ENCODE measurements around the gene GLB1L.

GLB1L gene

DNA sequence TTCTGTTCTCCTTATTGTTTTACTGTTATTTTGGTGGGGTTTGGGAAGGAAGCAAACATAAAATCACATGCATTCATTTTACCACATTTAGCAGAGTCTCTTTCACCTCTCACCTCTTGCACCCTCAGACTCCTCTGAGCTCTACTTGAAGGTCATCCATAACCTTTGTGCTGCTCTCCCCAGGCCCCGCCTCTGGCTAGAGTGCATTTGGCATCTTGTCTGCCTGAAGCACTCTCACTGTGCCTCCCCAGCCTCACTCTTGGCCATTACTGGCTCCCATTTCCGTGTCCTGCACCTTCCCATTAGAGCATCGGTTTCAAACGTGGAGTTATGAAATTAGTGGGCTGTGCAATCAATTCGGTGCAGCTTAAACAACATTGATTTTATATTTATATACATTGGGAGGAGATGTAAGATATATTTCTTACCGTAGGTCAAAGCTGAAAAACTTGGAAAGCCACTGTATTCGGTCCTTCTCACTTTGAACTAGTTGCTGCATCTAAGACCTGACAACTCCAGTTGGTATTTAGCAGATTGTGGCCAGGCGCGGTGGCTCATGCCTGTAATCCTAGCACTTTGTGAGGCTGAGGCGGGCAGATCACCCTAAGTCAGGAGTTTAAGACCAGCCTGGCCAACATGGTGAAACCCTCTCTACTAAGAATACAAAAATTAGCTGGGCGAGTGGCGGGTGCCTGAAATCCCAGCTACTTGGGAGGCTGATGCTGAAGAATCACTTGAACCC, 45.6 kb downstream of the GLB1L start:
- no peak for TF ChIP-seq CTCF (conservative IDR thresholded peaks at IDR 0.05; ENCODE audit: low read depth)
- no peak overlapping the region for H3K27ac ChIP-seq
- ChIA-PET CTCF (interaction anchor here (0.7 to 1.4 kb wide), 2 partner anchors 35 to 141 kb away, joined by 3 read pairs; no protein-coding TSS in a partner anchor), POLR2A (ENCODE audit: low non-redundant PET) (no interaction called here)
- no peak for DNase-seq (ENCODE audit: low spot score)

DNA sequence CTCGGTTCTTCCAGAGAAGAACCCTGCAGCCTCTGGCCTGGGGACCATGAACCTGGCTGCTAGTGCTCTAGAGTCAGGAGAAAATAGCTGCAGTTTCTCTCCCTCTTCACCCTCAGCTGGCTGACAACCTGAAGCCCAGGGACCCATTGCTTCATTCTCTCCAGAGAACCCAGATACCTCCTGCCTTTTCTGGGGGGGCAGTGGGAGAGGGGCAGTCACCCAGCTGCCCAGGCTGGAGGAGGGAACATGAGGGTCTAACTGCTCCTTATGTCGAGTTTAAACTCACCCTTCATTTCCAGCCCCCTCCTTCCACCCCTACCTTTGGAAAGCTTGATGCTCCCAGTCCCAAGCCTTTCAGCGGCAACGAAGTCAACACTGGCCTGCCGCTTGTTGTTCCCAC, 46.3 kb downstream of the GLB1L start:
- no peak for DNase-seq (ENCODE audit: low spot score)
- POLR2A ChIA-PET (ENCODE audit: low non-redundant PET), result no interaction called here
- CTCF ChIA-PET, result interaction anchor here (0.6 to 1.4 kb wide), 3 partner anchors 35 to 342 kb away, joined by 3 to 4 read pairs (median 3); no protein-coding TSS in a partner anchor
- no peak overlapping the region for H3K27ac ChIP-seq
- TF ChIP-seq CTCF (conservative IDR thresholded peaks at IDR 0.05; ENCODE audit: low read depth), result no peak

DNA sequence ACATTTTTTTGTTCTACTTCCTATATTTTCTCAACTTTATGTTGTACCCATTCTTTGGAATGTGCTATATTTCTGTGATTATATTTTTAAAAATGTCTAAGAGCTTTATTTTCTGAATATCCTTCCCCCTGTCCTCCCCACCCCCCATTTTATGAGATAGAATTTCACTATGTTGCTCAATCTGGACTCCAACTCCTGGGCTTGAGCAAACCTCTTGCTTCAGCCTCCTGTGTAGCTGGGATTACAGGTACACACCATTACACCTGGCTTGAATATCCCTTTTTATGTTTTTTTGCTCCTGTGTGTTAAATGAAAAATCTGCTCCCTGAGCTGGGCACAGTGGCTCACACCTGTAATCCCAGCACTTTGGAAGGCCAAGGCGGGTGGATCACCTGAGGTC, 47.9 kb downstream of the GLB1L start:
- POLR2A ChIA-PET (ENCODE audit: low non-redundant PET), result interaction anchor here (0.7 kb wide), 1 partner anchor 28 kb away, joined by 5 read pairs; no protein-coding TSS in a partner anchor
- CTCF ChIA-PET, result interaction anchor here (0.9 kb wide), 1 partner anchor 12 kb away, joined by 5 read pairs; no protein-coding TSS in a partner anchor
- DNase-seq (ENCODE audit: low spot score), result no peak
- TF ChIP-seq CTCF (conservative IDR thresholded peaks at IDR 0.05; ENCODE audit: low read depth), result no peak
- no peak overlapping the region for H3K27ac ChIP-seq

DNA sequence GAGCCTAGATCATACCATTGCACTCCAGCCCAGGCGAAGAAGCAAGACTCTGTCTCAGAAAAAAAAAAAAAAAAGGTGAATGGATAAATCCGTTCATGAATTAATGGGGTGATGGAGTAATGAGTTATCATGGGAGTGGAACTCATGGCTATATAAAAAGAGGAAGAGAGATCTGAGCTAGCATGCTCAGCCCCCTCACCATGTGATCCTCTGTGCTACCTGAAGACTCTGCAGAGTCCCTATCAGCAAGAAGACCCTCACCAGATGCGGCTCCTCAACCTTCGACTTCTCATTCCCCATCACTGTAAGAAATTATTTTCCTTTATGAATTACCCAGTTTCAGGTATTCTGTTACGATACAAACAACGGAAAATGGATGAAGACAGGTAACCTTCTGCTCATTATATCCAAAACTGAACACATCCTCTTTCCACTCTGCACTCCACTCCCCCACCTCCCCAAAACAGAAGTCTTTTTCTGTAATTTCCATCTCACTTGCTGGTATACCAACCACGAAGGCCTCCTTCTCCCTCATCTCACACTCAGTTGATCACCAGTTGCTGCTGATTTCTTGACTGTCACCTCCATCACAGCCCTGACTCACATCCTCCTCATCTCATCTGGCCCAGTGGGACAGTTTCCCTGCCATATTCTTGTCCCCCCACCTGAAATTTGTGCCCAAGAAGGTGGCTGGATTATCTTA, 58.3 kb downstream of the GLB1L start:
- CTCF ChIA-PET, result interaction anchor here (0.6 kb wide), 1 partner anchor 137 kb away, joined by 8 read pairs; no protein-coding TSS in a partner anchor
- POLR2A ChIA-PET (ENCODE audit: low non-redundant PET), result no interaction called here
- H3K27ac ChIP-seq, result no peak overlapping the region
- no peak for DNase-seq (ENCODE audit: low spot score)
- TF ChIP-seq CTCF (conservative IDR thresholded peaks at IDR 0.05; ENCODE audit: low read depth), result no peak
